GM19035 (cell line): ENCODE results near the gene MED4.
"Not testable (repeated sequence)": the region's sequence is repeated elsewhere in the genome, so short reads cannot be mapped to it uniquely, and the experiment has no call there.

Experiments used
- ATAC-seq: cut with Tn5 transposase; IDR thresholded peaks from one replicate; pipeline ENCODE4 v1.9.1; 2021; ENCODE audit not compliant: unreplicated experiment

MED4 gene

DNA sequence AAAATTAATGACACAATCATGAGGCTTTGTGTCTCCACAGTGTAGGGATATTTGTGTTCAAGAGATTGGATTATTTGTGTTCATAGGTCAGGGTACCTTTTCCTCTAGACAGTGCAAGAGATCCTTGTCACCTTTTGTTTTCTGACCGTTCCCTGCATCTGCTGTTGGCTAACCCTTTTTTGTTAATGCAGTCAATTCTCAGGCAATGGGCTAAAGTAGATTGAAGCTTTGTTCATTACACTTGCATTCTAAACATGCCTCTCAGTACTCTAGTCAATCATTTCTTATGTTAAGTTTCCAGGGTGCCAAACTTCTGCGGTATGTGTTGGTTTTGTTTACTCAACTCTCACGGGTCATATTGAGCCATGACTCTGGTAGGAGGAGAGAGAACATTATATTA is 1.8 kb upstream of the MED4 start:
- ATAC-seq, result no peak

DNA sequence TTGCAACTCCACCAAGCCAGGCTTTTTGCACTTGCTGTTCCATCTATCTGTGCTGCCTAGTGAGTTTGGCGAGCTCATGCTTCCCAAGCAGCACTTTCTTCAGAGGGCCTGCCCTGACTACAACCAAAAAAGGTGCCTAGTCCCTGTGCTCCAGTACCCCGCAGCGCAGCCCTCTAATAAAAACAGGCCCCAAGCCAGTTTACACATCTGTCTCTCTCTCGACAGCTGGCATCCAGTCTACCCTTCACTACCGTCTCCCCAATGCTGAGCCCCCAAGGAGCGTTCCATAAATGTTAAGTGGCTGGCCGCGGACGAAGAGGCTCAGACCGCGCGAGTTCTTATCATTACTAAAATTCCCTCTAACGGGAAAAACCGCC is 512 bp downstream of the MED4 start:
- no peak for ATAC-seq

DNA sequence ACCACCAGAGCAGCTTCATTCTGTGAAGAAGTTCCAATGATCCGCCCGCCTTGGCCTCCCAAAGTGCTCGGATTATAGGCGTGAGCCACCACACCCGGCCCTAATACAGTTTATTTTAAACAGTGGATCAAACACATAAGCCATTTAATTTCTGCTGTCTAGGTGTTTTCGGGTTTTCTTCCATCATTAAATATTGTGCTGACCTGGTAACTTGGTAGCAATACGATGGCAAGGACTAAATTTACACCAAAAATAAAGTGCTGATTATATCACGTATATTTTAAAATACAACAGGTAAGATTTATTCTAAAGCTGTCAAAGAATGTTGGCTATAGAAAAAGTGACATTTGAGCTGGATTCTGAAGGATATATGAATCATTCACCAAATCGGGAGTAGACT is 1.3 kb downstream of the MED4 start:
- no peak for ATAC-seq

DNA sequence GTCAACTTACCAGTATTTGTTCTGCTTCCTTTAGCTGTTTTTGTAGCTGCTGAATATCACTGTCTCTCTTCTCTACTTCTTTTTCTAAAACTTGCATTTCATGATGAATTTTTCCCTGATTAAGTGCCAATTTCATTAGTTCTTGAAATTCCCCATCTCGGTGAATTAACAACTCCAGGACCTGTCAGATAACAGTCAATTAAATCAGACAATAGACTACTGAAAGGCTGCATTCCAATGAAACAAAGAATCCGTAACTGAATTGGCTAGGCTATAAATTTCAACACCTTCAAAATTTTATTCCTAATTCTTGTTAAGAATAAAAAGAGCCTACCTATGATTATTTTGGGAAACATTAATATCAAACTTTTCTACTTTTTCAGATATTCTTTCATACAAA is 8.6 kb downstream of the MED4 start:
- no peak for ATAC-seq

DNA sequence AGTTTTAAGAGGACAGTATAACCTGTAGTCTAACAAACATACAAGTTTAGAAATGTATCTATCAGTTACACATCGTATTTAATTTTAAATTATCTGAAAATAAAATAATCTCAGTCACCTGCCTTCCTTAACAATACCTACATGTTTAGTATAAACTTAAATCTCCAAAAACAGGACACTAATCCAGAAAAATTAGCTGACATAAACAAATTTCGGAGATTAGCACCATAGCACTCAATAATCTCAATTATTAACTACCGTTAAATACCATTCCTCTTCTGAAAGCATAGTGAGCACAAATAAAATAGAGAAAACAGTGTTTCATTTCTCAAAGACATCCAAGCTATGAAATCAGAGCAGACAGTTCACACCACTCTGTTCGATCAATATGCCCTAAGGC is 13.2 kb downstream of the MED4 start:
- no peak for ATAC-seq

DNA sequence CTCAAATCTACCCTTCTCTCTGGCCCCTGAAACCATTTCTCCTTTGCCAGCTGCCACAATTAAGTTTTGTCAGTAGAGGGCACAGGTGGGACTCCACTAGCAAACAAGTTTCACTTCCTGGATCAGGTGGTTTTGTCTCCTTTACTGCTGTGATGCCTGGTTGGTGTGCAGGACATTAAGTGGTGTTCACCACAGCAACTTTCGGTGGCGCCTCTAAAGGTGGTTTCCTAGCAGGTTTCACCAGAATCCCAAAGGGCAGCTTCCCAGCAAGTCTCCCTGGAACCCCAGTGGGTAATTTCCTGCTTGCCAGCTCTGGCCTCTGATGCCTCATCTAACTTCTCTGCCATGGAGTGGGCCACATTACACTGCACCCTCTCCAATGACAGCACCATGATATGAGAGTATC is 16.6 kb downstream of the MED4 start:
- peak; percentile 93 for ATAC-seq

DNA sequence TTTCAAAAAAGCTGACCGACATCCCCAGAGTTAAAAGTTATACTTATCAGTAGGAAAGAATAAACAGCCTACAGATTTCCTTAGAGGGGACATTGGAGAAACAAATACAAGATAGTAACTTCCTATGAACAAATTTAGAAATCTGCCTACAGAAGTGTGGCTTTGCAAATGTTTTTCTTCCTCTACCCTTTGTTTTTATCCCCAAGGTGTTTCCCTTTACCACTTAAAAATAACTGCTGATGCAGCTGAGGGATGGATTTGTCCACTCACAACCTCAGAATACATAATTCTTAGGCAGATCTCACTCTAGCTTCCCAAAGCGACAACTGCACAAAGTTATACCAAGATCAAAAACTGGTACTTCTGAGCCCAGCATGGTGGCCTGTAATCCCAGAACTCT is 20.9 kb downstream of the MED4 start:
- ATAC-seq, result no peak

DNA sequence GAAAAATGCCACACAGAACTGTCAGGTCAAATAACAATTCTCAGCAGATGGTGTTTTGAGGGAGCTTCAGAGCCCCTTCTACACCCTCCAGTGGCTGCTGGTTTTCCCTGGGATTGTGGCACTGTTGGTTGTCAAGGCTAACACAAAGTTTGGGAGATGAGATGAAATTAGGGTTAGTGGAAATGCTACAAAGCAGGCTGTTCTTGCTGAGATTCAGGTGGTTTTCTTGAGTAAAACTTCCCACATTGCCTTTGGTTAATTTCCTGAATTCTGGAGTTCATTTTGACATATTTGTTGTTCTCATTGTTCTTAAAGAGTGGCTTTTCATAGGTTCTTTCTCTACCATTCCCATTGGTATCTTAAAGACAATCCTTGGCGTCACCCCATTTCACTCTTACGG is 22.1 kb downstream of the MED4 start:
- ATAC-seq, result no peak

DNA sequence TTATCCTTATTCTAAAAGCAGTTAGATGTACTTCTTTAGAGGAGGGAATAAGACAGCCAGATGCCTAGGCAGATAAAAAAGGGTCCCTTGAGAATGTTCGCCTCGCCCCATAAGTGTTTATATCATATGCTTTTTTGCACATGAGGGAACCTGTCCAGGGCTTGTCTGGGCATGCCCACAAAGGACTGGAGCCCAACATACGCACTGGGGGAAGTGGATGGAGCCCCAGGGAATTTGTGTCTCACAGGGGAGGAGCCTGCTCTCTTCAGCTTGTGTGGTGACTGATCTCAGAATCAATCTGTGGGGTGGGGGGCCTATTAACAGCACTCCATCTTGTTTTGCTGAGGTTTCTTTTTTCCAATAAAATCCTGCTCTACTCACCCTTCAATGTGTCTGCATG is 22.6 kb downstream of the MED4 start:
- ATAC-seq, result no peak

DNA sequence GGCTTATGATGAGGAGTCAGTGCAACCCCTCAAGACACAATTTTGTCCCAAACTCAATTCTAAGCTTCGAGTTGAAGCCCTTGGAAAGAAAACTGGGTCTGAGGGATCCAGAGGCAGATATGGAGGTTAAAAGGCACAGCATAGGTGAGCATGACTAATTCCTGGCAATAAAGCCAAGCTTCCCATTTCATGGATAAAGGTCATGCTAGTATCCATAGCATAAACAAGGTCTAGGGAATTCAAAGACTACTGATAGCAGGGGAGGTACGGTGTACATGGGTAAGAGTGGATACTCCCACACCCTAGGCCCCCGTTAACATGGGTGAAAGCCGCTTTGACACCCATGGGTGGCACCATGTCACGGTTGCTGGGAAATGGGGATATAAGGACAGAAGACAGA is 24.0 kb downstream of the MED4 start:
- no peak for ATAC-seq

DNA sequence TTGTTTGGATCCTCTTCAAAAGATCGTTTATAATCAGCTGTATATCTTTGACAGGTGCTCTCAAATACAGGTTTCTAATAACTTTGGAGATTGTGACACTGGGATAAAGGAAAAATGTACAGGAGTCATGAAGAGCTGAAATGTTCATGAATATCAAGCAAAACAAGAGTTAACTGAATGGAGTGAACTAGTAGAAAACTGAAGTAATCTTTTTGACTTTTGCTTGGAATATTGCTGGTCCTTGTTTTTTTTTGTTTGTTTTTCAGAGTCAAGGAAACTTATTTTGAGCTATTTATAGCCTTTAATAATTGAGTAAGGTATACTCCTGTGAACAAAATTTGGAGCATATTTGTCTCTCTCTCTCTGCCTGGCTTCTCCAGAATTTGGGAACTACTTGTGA is 25.3 kb downstream of the MED4 start:
- no peak for ATAC-seq

DNA sequence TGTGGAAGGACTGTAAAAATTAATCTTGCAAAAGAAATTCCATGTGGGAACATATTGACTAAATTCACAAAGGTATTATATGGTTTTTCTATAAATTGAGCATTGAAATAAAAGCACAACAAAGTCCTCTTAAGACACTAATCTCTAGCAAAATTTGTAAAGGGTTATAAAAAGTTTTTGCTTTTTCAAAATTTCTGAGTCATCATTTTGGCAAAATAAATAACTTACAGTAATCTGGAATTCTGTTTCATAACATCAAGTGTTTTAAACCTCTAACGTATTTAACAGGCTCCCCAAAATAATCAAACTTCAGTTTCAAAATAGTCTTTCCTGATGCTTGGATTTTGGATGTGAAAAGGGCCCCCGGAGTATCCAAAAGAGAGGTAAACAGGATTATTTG is 26.0 kb downstream of the MED4 start:
- ATAC-seq, result no peak

DNA sequence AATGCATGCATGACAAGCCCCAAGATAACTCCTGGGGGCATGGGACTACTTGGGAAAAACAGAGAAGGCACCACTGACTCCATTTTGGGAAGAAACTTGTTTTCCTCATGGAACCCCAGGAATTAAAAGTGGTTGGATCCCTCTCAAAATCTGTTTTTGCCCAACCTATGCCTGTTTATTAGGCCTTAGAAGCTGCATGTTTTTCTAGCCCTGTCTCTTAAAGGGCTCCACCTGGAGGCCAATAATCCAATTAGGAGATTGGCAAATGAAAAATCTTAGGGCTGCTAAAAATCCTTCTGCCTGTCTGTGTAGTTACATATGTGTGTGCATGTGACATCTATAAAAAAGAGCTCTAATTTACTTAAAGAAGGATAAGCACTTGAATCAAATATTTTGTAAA is 26.9 kb downstream of the MED4 start:
- no peak for ATAC-seq

DNA sequence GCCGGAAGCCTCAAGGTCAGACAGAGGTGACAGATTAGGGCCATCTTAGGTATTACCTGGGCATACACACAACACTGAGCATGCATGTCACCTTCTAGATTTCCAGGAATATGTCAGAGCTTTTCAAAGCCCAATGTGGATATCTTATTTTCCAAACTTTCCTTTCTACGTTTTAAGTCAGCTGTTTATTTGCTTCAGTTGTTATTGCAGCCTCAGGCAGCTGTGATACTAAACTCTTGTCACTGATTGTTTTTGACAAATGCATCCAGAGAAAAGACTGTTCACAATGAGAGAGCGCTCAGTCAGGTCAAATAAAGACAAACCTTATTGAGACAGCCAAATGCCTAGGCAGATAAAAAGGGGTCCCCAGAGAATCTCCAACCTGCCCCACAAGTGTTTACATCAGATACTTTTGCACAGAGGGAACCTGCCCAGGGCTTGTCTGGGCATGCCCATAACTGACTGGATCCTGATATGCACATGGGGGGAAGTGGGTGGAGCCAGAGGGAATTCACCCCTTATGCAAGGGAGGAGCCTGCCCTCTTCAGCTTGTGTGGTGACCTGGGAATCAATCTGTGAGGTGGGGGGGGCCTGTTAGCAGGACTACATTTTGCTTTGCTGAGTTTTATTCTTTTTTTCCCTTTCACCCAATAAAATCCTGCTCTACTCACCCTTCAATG is 28.5 kb downstream of the MED4 start:
- ATAC-seq, result no peak

DNA sequence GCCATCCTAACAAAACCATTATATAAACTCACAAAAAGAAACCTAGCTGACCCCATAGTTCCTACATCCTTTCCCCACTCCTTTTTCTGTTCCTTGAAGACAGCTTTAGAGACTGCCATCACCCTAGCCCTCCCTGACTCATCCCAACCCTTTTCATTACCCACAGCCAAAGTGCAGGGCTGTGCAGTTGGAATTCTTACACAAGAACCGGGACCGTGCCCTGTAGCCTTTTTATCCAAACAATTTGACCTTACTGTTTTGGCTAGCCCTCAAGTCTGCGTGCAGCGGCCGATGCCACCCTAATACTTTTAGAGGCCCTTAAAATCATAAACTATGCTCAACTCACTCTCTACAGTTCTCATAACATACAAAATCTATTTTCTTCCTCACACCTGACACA is 35.0 kb downstream of the MED4 start:
- ATAC-seq, result not testable (repeated sequence)

DNA sequence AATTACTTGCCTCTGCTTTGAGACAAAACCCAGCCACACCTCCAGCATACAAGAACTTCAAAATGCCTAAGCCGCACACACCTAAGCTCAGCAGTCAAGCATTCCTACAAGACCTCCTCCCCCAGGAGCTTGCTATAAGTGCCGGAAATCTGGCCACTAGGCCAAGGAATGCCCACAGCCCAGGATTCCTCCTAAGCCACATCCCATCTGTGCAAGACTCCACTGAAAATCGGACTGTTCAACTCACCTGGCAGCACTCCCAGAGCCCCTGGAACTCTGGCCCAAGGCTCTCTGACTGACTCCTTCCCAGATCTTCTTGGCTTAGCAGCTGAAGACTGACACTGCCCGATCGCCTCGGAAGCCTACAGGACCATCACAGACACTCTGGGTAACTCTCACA is 36.4 kb downstream of the MED4 start:
- not testable (repeated sequence) for ATAC-seq

DNA sequence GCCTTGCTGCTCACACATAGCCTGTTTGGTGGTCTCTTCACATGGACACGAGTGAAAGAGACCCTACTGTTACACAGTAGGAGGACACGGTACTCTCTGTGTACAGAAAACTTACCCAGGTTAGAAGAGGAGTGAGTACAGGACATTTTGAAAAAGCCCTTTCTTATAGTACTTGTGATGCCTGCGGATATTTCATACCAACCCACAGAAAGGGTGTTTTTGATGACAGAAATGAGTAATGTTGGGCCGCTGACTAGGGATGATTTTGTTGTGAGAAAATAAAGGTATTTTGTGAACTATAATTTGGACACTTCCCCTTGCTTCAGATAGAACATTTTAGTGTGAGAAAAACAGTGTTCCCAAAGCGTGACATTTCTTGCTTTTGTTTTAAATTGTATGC is 39.2 kb downstream of the MED4 start:
- ATAC-seq, result no peak

DNA sequence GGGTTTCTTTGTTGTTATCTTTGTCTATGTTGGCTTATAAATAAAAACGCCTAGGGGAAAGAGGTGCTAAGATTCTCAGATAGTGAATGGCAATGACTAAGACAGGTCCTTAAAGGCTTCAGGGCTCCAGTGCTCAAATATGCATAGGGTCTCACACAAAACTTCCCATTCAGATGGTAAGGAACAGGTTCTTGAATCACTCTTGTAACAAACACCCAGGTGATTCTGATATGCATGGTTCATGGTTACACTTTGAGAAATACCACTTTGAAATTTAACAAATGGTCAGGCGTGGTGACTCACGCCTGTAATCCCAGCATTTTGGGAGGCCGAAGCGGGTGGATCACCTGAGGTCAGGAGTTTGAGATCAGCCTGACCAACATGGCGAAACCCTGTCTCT is 40.3 kb downstream of the MED4 start:
- ATAC-seq, result no peak

DNA sequence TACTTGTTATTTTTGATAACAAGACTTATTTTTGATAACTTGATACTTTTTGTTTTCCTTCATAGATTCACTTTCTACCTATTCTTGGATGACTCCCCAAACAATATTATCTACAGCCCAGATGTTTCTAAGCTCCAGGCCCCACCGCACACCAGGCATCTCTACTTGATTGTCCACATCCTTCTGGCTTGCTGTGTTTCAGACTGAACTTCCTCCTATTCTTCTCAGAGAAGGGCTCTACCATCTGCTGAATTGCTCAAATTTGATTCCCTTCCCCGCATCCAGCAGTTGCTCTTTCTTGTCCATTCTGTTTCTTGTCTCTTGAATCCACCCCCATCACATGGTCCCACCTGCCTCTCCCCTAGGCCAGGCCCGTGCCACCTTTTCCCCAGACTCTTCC is 44.4 kb downstream of the MED4 start:
- ATAC-seq, result no peak

DNA sequence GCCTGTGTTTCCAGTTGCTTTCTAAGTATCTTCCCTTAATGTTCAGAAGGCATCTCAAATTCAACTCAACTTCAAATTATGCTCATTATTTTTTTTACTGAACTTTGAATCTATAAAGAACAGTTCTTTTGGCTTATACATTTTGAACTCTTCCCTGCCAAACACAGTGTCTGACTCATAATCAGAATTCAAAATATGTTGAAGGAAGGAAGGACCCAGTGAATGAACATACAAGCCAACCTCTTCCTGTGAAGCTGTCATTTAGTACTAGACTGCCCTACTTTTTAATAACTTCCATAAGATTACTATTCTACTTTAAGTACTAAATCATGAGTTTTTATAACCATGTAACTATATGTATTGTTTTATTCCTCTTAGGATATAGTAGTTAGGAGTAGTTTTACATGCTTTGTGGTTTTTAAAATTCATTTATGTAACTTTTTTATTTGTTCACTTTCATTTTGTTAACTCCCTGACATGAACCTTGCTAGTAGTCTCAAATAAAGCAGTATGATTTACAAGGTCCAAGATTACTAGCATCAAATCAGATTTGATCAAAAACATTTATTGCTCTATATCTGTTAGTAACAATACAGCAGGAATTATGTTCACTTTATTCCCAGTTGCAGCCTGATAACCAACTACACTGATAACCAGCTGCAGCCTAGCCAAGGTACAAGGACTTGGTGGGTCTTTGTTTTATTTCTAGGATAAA is 51.0 kb downstream of the MED4 start:
- ATAC-seq, result no peak

DNA sequence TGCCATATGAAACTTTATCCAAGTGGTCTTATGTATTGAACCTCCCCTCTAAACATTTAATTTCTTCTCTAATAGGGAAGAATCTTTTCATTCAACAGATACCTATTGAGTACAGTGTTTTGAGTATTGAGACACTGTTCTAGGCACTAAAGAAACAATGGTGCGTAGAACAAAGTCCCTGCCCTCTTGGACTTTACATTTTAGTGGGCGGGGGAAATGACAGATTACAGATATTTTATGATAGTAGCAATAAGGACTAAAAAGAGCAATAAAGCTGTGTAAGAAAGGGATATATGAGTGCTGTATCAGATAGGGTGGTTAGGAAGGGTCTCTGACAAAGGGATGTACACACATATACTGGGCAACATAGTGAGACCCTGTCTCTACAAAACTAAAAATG is 52.0 kb downstream of the MED4 start:
- no peak for ATAC-seq

DNA sequence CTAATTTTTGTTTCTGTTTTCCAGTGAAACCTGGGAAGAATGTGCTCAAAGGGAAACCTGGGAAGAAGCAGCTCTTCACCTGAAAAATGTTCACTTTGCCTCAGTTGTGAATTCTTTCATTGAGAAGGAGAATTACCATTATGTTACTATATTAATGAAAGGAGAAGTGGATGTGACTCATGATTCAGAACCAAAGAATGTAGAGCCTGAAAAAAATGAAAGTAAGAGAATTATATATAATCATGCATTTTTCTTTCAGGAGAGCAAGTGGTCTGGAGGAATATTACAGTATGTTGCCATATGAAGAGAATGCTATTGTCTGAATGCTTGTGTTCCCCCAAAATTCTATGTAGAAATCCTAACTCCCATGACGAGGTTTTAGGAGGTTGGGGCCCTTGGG is 54.0 kb downstream of the MED4 start:
- ATAC-seq, result no peak

DNA sequence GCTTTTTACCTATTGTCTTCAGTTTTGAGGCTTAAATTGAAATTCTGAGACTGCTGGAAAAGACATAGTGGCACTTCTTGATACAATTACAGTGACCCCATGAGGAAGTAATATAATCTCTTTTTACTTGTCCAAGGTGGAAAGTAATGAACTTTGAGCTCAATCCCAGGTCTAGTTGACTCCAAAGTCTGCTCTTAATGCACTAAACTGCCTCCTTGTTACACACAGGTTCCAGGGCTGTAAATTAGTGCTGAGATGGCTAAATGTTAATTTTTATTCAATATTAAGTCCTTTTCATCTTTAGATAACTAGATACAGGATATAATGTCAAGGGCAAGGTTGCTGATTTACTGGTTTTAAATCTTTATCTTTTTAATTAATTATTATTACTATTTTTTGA is 54.9 kb downstream of the MED4 start:
- ATAC-seq, result no peak
